Fibroblast of lung (primary cell): ENCODE measurements around the gene ABLIM2.

Experiments
- CTCF ChIP-seq, 2 donors: IDR thresholded peaks in 1 of 2; conservative IDR thresholded peaks in 1 of 2; 1 replicate in 1 of 2; 2 replicates in 1 of 2; pipeline ENCODE4 v1.5.1; 2011 to 2012; ENCODE audit warnings: low read length in 2 of 2, control low read depth in 1 of 2, inconsistent platforms in 1 of 2, low read depth in 1 of 2, mild to moderate bottlenecking in 1 of 2
- EZH2 ChIP-seq: IDR thresholded peaks from 2 replicates; pipeline ENCODE4 v1.5.1; 2012; ENCODE audit warnings: low read length, control low read depth, mild to moderate bottlenecking; ENCODE audit errors: missing control alignments

- TF ChIP-seq CTCF (conservative IDR thresholded peaks at IDR 0.05 in 1 of 2, IDR thresholded peaks at IDR 0.05 in 1 of 2; ENCODE audit: low read depth in 1 of 2, low read length in 2 of 2): no peak
- TF ChIP-seq EZH2: no peak
These were observed 208.1 kb downstream of the ABLIM2 start for GRCh38 chr4:7950301-7951092.
